ENCODE data around the gene ANKEF1.

GRCh38 chr20:9996944-9997343, 37.8 kb upstream of the ANKEF1 start:
- TF ChIP-seq, protein P1, sequence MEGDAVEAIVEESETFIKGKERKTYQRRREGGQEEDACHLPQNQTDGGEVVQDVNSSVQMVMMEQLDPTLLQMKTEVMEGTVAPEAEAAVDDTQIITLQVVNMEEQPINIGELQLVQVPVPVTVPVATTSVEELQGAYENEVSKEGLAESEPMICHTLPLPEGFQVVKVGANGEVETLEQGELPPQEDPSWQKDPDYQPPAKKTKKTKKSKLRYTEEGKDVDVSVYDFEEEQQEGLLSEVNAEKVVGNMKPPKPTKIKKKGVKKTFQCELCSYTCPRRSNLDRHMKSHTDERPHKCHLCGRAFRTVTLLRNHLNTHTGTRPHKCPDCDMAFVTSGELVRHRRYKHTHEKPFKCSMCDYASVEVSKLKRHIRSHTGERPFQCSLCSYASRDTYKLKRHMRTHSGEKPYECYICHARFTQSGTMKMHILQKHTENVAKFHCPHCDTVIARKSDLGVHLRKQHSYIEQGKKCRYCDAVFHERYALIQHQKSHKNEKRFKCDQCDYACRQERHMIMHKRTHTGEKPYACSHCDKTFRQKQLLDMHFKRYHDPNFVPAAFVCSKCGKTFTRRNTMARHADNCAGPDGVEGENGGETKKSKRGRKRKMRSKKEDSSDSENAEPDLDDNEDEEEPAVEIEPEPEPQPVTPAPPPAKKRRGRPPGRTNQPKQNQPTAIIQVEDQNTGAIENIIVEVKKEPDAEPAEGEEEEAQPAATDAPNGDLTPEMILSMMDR (IDR thresholded peaks at IDR 0.05), result no peak
- no peak for TF ChIP-seq POLR2A (IDR thresholded peaks at IDR 0.05)
